PFSK-1 (cell line): ENCODE results near the gene CENPP.

ENCODE experiments used
- FOXP2 ChIP-seq: optimal IDR thresholded peaks from 2 replicates; pipeline ENCODE3; 2011; ENCODE audit warnings: borderline replicate concordance, control low read depth, inconsistent platforms; ENCODE audit not compliant: insufficient read depth; ENCODE audit errors: extremely low read length, extremely low read depth
- POLR2AphosphoS5 ChIP-seq: IDR thresholded peaks from 2 replicates; pipeline ENCODE4 v1.6.1; 2012; ENCODE audit warnings: low read depth, mild to moderate bottlenecking, control low read depth, low read length, moderate library complexity
- SIN3A ChIP-seq: IDR thresholded peaks from 2 replicates; pipeline ENCODE4 v1.6.1; 2012; ENCODE audit warnings: mild to moderate bottlenecking, low read length, moderate library complexity, borderline replicate concordance; ENCODE audit not compliant: insufficient read depth
- TAF1 ChIP-seq: IDR thresholded peaks from 2 replicates; pipeline ENCODE4 v1.6.1; 2012; ENCODE audit warnings: low read length, control low read depth, borderline replicate concordance; ENCODE audit not compliant: insufficient read depth
- TF ChIP-seq, protein P1 (sequence below), 2 experiments: IDR thresholded peaks; 2 replicates each; pipeline versions ENCODE4 v1.6.1 to v1.8.0; 2011 to 2012; ENCODE audit warnings: low read depth in 2 of 2, low read length in 2 of 2, control low read depth in 1 of 2, inconsistent platforms in 1 of 2, mild to moderate bottlenecking in 1 of 2, moderate library complexity in 1 of 2; ENCODE audit not compliant: insufficient read depth in 1 of 2

The CENPP gene

DNA sequence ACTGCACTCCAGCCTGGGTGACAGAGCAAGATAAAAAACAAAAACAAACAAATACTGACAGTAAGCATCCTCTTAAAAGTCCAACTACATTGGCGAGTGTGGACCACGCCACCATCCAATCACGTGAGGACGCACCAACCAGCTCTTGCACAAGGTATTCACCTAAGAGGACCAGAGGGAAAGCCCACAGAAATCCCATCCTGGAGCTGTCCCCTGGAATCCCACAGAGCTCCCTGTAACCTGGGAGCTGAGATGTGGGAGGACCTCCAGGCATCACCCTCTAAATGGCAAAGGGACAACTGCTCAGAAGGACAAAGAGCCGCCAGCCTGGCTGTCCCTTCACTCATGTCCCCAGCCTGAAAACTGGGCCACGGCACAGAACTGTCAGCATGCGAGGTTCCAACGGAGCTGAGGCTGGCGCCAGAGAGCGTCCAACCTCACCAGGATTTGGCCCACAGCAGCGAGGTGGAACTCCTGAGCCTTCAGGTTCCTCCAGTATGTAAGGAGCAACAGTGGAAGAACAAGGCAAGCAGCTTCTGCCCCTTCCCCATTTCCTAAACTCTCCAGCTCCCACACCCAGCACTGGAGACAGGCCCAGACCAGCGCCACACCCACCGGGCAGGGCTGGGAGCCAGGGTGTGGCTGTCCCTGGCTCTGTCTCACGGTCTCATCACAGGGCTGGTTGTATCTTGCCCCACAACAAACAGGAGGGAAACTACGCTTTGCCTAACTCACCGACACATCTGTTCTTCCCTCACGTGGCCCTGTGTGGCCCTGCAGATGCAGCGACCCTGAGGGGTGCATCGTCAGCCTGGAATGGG lies 328.9 kb downstream of the CENPP start:
- TF ChIP-seq FOXP2 (no peak), TAF1 (no peak), POLR2AphosphoS5 (no peak), SIN3A (no peak)
- TF ChIP-seq, protein P1, sequence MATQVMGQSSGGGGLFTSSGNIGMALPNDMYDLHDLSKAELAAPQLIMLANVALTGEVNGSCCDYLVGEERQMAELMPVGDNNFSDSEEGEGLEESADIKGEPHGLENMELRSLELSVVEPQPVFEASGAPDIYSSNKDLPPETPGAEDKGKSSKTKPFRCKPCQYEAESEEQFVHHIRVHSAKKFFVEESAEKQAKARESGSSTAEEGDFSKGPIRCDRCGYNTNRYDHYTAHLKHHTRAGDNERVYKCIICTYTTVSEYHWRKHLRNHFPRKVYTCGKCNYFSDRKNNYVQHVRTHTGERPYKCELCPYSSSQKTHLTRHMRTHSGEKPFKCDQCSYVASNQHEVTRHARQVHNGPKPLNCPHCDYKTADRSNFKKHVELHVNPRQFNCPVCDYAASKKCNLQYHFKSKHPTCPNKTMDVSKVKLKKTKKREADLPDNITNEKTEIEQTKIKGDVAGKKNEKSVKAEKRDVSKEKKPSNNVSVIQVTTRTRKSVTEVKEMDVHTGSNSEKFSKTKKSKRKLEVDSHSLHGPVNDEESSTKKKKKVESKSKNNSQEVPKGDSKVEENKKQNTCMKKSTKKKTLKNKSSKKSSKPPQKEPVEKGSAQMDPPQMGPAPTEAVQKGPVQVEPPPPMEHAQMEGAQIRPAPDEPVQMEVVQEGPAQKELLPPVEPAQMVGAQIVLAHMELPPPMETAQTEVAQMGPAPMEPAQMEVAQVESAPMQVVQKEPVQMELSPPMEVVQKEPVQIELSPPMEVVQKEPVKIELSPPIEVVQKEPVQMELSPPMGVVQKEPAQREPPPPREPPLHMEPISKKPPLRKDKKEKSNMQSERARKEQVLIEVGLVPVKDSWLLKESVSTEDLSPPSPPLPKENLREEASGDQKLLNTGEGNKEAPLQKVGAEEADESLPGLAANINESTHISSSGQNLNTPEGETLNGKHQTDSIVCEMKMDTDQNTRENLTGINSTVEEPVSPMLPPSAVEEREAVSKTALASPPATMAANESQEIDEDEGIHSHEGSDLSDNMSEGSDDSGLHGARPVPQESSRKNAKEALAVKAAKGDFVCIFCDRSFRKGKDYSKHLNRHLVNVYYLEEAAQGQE (IDR thresholded peaks at IDR 0.05; ENCODE audit: insufficient read depth in 1 of 2, low read depth in 2 of 2, low read length in 2 of 2), result no peak

DNA sequence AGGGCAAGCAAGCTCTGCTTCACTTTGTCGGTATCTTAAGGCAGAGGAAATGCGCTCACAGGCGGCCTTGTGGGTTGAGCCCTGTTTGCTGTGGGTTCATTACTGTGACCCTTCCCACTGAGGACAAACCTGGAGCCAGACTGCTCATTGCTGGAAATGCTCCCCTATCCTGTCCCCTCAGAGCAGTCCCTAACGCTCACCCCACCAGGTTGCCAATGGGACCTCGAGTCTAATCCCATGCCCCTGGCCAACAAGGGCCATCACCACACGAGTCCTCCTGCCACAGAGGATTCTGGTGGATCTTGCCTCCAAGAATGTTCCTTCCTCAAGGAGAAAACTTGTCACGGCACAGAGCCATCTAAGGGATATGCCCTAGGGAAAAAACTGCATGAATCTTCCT lies 329.6 kb downstream of the CENPP start:
- no peak for TF ChIP-seq FOXP2
- TF ChIP-seq, protein P1 (IDR thresholded peaks at IDR 0.05; ENCODE audit: insufficient read depth in 1 of 2, low read depth in 2 of 2, low read length in 2 of 2), result no peak
- TF ChIP-seq SIN3A, result no peak
- TF ChIP-seq TAF1, result no peak
- no peak for TF ChIP-seq POLR2AphosphoS5

DNA sequence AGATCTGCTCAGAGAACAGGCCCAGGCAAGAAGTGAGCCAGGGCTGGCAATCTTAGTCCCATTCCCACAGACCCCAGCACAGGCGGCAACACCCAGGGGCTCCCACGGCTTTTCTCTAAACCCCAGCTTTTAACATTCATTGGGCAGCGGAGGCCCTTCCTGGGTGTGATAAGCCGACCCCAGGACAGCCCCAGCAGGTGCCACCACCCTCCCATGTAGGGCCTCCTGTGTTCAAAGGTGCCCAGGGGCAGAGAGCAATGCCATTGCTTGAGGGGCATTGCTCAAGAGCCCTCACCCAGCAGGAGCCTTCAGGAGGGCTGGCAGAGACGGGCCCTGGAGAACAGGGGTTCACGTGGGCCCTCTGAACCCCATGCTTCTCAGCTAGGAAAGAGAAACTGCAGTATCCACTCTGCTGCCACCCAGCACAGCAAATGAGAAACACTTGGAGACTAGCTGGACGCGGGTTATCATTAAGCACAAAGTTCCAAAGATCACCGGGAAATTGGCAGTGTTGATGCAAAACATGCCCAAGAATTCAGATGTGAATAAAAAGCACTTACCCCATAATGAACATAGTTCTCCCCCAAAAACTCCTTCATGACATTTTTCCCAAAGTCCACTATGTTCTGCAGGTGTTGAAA lies 330.3 kb downstream of the CENPP start:
- TF ChIP-seq TAF1, result no peak
- TF ChIP-seq, protein P1 (IDR thresholded peaks at IDR 0.05; ENCODE audit: insufficient read depth in 1 of 2, low read depth in 2 of 2, low read length in 2 of 2), result no peak
- no peak for TF ChIP-seq FOXP2
- no peak for TF ChIP-seq POLR2AphosphoS5
- TF ChIP-seq SIN3A, result no peak

DNA sequence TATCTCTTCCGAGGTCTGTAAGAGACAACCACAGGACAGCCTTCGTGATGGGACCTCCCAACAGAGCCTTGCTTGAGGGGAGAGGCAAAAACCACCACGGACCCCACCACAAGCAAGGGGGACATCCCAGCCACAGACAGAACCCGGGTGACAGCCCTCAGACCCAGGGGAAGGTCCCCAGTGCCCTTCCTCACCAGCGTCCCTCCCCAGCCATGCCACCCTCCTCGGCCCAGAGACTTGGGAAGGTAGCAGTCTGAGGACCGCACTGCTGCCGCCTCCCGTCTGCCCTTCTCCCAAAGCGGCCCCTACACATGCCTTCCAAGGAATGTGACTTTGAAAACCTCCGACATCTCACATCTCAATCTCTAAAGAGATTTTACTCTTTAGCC lies 330.8 kb downstream of the CENPP start:
- TF ChIP-seq FOXP2 (no peak), TAF1 (no peak), SIN3A (no peak), POLR2AphosphoS5 (no peak)
- TF ChIP-seq, protein P1 (IDR thresholded peaks at IDR 0.05; ENCODE audit: insufficient read depth in 1 of 2, low read depth in 2 of 2, low read length in 2 of 2), result no peak
